ENCODE results near the gene TSPAN12. TPM values are rescaled to one million over a fixed set of nuclear protein-coding genes. Genes with fewer than 3 reads are reported as not detected.

Gene TSPAN12
- total and polyA plus RNA-seq, 2 of the 8 experiments (the other 6 are each of a cell fraction or from before 2014, with no cell fraction given), result 6.1 to 17.9 TPM

- TF ChIP-seq, protein P1, sequence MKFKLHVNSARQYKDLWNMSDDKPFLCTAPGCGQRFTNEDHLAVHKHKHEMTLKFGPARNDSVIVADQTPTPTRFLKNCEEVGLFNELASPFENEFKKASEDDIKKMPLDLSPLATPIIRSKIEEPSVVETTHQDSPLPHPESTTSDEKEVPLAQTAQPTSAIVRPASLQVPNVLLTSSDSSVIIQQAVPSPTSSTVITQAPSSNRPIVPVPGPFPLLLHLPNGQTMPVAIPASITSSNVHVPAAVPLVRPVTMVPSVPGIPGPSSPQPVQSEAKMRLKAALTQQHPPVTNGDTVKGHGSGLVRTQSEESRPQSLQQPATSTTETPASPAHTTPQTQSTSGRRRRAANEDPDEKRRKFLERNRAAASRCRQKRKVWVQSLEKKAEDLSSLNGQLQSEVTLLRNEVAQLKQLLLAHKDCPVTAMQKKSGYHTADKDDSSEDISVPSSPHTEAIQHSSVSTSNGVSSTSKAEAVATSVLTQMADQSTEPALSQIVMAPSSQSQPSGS (IDR thresholded peaks at IDR 0.05; ENCODE audit: low read length), result no peak
- no peak for TF ChIP-seq GABPA (IDR thresholded peaks at IDR 0.05; ENCODE audit: borderline replicate concordance, insufficient read depth, low read length)
Measured at GRCh38 chr7:120741371-120742042, 116.4 kb downstream of the TSPAN12 start (continued).

All from H1 (cell line).